Measurements from ENCODE around the gene P3H2. TPM values are rescaled to one million over a fixed set of nuclear protein-coding genes. Genes with fewer than 3 reads are reported as not detected.

The P3H2 gene
- total and polyA plus RNA-seq, 5 experiments from 2014 or later, result not detected

- POLR2A ChIA-PET, result no interaction called here
- Mint-ChIP-seq H3K4me3 (no peak overlapping the region), H3K36me3 (no peaks in the 10 kb centered on the region), H3K27me3 (peaks cover 4 to 18% (median 12%) of the 10 kb centered on the region in 5 donors), H3K9me3 (no peaks in the 10 kb centered on the region), H3K27ac (no peak overlapping the region), H3K4me1 (no peaks in the 10 kb centered on the region)
- ATAC-seq, result no peak
- DNase-seq, result no peak
Measured at GRCh38 chr3:190016966-190017365, 103.7 kb downstream of the P3H2 start.

GRCh38 chr3:190014940-190015339 is 105.8 kb downstream of the P3H2 start:
- no peak overlapping the region for H3K4me3 Mint-ChIP-seq
- POLR2A ChIA-PET, result no interaction called here
- DNase-seq, result no peak
- H3K36me3 Mint-ChIP-seq, result no peaks in the 10 kb centered on the region
- H3K27me3 Mint-ChIP-seq, result peaks cover 5 to 18% (median 10%) of the 10 kb centered on the region in 5 donors
- H3K4me1 Mint-ChIP-seq, result no peaks in the 10 kb centered on the region
- H3K9me3 Mint-ChIP-seq, result no peaks in the 10 kb centered on the region
- no peak for ATAC-seq
- H3K27ac Mint-ChIP-seq, result no peak overlapping the region

GRCh38 chr3:190013943-190014924 is 106.5 kb downstream of the P3H2 start:
- DNase-seq, result no peak
- no peak overlapping the region for H3K4me3 Mint-ChIP-seq
- H3K4me1 Mint-ChIP-seq, result no peaks in the 10 kb centered on the region
- no peaks in the 10 kb centered on the region for H3K9me3 Mint-ChIP-seq
- ATAC-seq, result no peak
- H3K36me3 Mint-ChIP-seq, result no peaks in the 10 kb centered on the region
- H3K27ac Mint-ChIP-seq, result no peak overlapping the region
- POLR2A ChIA-PET, result no interaction called here
- peaks cover 5 to 21% (median 10%) of the 10 kb centered on the region in 5 donors for H3K27me3 Mint-ChIP-seq

- H3K27me3 Mint-ChIP-seq, result peaks cover 4 to 29% (median 7%) of the 10 kb centered on the region in 5 donors
- ATAC-seq (no peak), DNase-seq (no peak)
- H3K36me3 Mint-ChIP-seq, result no peaks in the 10 kb centered on the region
- POLR2A ChIA-PET, result no interaction called here
- H3K9me3 Mint-ChIP-seq, result no peaks in the 10 kb centered on the region
- H3K27ac Mint-ChIP-seq, result no peak overlapping the region
- H3K4me3 Mint-ChIP-seq, result no peak overlapping the region
- H3K4me1 Mint-ChIP-seq, result no peaks in the 10 kb centered on the region
Measured at GRCh38 chr3:190012784-190013183, 107.9 kb downstream of the P3H2 start.

GRCh38 chr3:190012314-190012782 is 108.3 kb downstream of the P3H2 start:
- DNase-seq (no peak), ATAC-seq (no peak)
- no peaks in the 10 kb centered on the region for H3K36me3 Mint-ChIP-seq
- H3K4me3 Mint-ChIP-seq, result no peak overlapping the region
- POLR2A ChIA-PET, result no interaction called here
- H3K9me3 Mint-ChIP-seq, result no peaks in the 10 kb centered on the region
- no peak overlapping the region for H3K27ac Mint-ChIP-seq
- no peaks in the 10 kb centered on the region for H3K4me1 Mint-ChIP-seq
- peaks cover 4 to 30% (median 8%) of the 10 kb centered on the region in 5 donors for H3K27me3 Mint-ChIP-seq

- POLR2A ChIA-PET, result no interaction called here
- no peak for ATAC-seq
Measured at GRCh38 chr3:190010486-190010885, 110.2 kb downstream of the P3H2 start.

GRCh38 chr3:190009614-190010013 is 111.1 kb downstream of the P3H2 start:
- POLR2A ChIA-PET, result no interaction called here
- peaks cover 6 to 35% (median 10%) of the 10 kb centered on the region in 5 donors for H3K27me3 Mint-ChIP-seq

More at GRCh38 chr3:190010486-190010885, 110.2 kb downstream of the P3H2 start:
- no peak overlapping the region for H3K27ac Mint-ChIP-seq
- no peaks in the 10 kb centered on the region for H3K36me3 Mint-ChIP-seq
- H3K4me1 Mint-ChIP-seq, result no peaks in the 10 kb centered on the region
- no peak overlapping the region for H3K4me3 Mint-ChIP-seq
- DNase-seq, result no peak
- H3K27me3 Mint-ChIP-seq, result peaks cover 5 to 35% (median 10%) of the 10 kb centered on the region in 5 donors
- no peaks in the 10 kb centered on the region for H3K9me3 Mint-ChIP-seq

GRCh38 chr3:190008432-190008831 is 112.3 kb downstream of the P3H2 start:
- Mint-ChIP-seq H3K9me3 (no peaks in the 10 kb centered on the region), H3K36me3 (no peaks in the 10 kb centered on the region), H3K4me1 (no peaks in the 10 kb centered on the region), H3K27me3 (peaks cover 3 to 35% (median 10%) of the 10 kb centered on the region in 5 donors), H3K4me3 (no peak overlapping the region), H3K27ac (no peak overlapping the region)
- ATAC-seq (no peak), DNase-seq (no peak)
- POLR2A ChIA-PET, result no interaction called here

More at GRCh38 chr3:190009614-190010013, 111.1 kb downstream of the P3H2 start:
- Mint-ChIP-seq H3K36me3 (no peaks in the 10 kb centered on the region), H3K4me3 (no peak overlapping the region), H3K27ac (no peak overlapping the region), H3K4me1 (no peaks in the 10 kb centered on the region), H3K9me3 (no peaks in the 10 kb centered on the region)
- no peak for DNase-seq
- no peak for ATAC-seq

- POLR2A ChIA-PET, result no interaction called here
- DNase-seq (no peak), ATAC-seq (no peak)
- Mint-ChIP-seq H3K4me3 (no peak overlapping the region), H3K27me3 (peaks cover 4 to 26% (median 8%) of the 10 kb centered on the region in 5 donors), H3K27ac (no peak overlapping the region), H3K9me3 (no peaks in the 10 kb centered on the region), H3K36me3 (no peaks in the 10 kb centered on the region), H3K4me1 (no peaks in the 10 kb centered on the region)
Measured at GRCh38 chr3:190005343-190006113, 115.2 kb downstream of the P3H2 start.

- ATAC-seq, result no peak
- POLR2A ChIA-PET, result no interaction called here
- Mint-ChIP-seq H3K27me3 (peaks cover 4 to 26% (median 6%) of the 10 kb centered on the region in 5 donors), H3K36me3 (no peaks in the 10 kb centered on the region), H3K27ac (no peak overlapping the region), H3K4me1 (no peaks in the 10 kb centered on the region), H3K4me3 (no peak overlapping the region), H3K9me3 (no peaks in the 10 kb centered on the region)
- no peak for DNase-seq
Measured at GRCh38 chr3:190004656-190005055, 116.0 kb downstream of the P3H2 start.

- Mint-ChIP-seq H3K27me3 (peaks cover 4 to 18% (median 7%) of the 10 kb centered on the region in 5 donors), H3K9me3 (no peaks in the 10 kb centered on the region), H3K27ac (no peak overlapping the region), H3K4me3 (no peak overlapping the region), H3K4me1 (no peaks in the 10 kb centered on the region), H3K36me3 (no peaks in the 10 kb centered on the region)
- POLR2A ChIA-PET, result no interaction called here
- DNase-seq, result no peak
- ATAC-seq, result no peak
Measured at GRCh38 chr3:190003681-190004123, 117.0 kb downstream of the P3H2 start.

GRCh38 chr3:190003068-190003467 is 117.6 kb downstream of the P3H2 start:
- Mint-ChIP-seq H3K4me3 (no peak overlapping the region), H3K4me1 (no peaks in the 10 kb centered on the region), H3K9me3 (no peaks in the 10 kb centered on the region), H3K27ac (no peak overlapping the region), H3K27me3 (peaks cover 4 to 15% (median 8%) of the 10 kb centered on the region in 5 donors), H3K36me3 (no peaks in the 10 kb centered on the region)
- POLR2A ChIA-PET, result no interaction called here
- no peak for DNase-seq
- ATAC-seq, result no peak

- H3K36me3 Mint-ChIP-seq, result no peaks in the 10 kb centered on the region
- peaks cover 4 to 8% (median 7%) of the 10 kb centered on the region in 5 donors for H3K27me3 Mint-ChIP-seq
- no peak for ATAC-seq
- DNase-seq, result no peak
- no peak overlapping the region for H3K4me3 Mint-ChIP-seq
- H3K4me1 Mint-ChIP-seq, result no peaks in the 10 kb centered on the region
- no peaks in the 10 kb centered on the region for H3K9me3 Mint-ChIP-seq
- H3K27ac Mint-ChIP-seq, result no peak overlapping the region
- POLR2A ChIA-PET, result no interaction called here
Measured at GRCh38 chr3:190001426-190001825, 119.3 kb downstream of the P3H2 start.

All from naive thymus-derived CD8-positive, alpha-beta T cell (primary cell).